ENCODE results near the gene MAD2L1BP.

Gene MAD2L1BP

GRCh38 chr6:43669050-43669921, 33.6 kb downstream of the MAD2L1BP start:
- Histone ChIP-seq H3K9me3 (ENCODE audit: control insufficient read depth, insufficient read depth, low read length) (no peaks in the 10 kb centered on the region), H3K9ac (ENCODE audit: low read depth, low read length) (no peak overlapping the region), H3K4me1 (ENCODE audit: control insufficient read depth, insufficient read depth, low read length) (peaks cover 12% of the 10 kb centered on the region), H3K27me3 (ENCODE audit: control insufficient read depth, insufficient read depth, low read length) (no peaks in the 10 kb centered on the region), H3K4me3 (ENCODE audit: low read depth, low read length) (no peak overlapping the region), H3K36me3 (ENCODE audit: control insufficient read depth, insufficient read depth, low read length) (peaks cover 32% of the 10 kb centered on the region)

DNA sequence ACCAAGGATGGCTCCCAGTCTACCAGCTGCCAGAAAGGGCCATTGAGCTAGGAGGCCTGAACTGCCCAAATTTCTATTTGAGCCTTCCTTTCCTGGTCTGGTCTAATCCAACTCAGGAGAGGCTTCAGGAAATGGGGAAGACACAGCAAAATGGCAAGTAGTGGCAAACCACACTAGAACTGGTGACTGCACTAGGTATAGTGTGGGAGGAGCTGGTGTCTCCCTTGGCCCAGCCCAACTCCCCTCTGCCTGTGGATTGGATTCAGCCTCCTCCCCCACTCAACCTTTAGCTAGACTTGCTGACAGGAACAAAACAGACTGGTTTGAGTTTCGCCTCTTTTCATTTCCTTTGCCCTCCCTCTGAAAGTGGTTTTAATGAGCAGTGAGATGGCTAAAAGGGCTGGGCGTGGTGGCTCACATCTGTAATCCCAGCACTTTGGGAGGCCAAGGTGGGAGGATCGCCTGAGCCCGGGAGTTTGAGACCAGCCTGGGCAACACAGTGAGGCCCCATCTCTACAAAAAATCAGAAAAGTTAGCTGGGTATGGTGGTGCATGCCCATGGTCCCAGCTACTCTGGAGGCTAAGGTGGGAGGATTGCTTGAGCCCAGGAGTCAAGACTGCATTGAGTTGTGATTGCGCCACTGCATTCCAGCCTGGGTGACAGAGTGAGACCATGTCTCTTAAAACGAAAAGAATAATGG, 34.4 kb downstream of the MAD2L1BP start:
- Histone ChIP-seq H3K36me3 (ENCODE audit: control insufficient read depth, insufficient read depth, low read length) (peaks cover 40% of the 10 kb centered on the region), H3K9me3 (ENCODE audit: control insufficient read depth, insufficient read depth, low read length) (no peaks in the 10 kb centered on the region), H3K27me3 (ENCODE audit: control insufficient read depth, insufficient read depth, low read length) (no peaks in the 10 kb centered on the region), H3K4me1 (ENCODE audit: control insufficient read depth, insufficient read depth, low read length) (peaks cover 12% of the 10 kb centered on the region), H3K9ac (ENCODE audit: low read depth, low read length) (no peak overlapping the region), H3K4me3 (ENCODE audit: low read depth, low read length) (no peak overlapping the region)

DNA sequence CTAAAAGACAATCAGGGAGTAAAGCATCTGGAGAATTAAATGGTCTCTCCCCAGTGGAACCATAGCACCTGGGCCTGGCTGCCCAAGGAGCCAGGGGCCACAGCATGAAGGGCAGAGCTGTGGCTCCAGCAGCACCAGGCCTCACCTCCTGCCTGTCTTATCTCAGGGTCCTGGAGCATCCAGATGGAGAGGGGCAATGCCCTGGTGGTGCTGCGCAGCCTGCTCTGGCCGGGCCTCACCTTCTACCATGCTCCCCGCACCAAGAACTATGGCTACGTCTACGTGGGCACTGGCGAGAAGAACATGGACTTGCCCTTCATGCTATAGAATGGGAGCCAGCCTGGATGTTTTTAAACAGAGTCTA, 35.0 kb downstream of the MAD2L1BP start:
- no peak overlapping the region for H3K9ac ChIP-seq (ENCODE audit: low read depth, low read length)

GRCh38 chr6:43671011-43671800, 35.6 kb downstream of the MAD2L1BP start:
- Histone ChIP-seq H3K4me1 (ENCODE audit: control insufficient read depth, insufficient read depth, low read length) (peaks cover 12% of the 10 kb centered on the region), H3K9me3 (ENCODE audit: control insufficient read depth, insufficient read depth, low read length) (no peaks in the 10 kb centered on the region), H3K9ac (ENCODE audit: low read depth, low read length) (no peak overlapping the region), H3K36me3 (ENCODE audit: control insufficient read depth, insufficient read depth, low read length) (peaks cover 45% of the 10 kb centered on the region), H3K27me3 (ENCODE audit: control insufficient read depth, insufficient read depth, low read length) (no peaks in the 10 kb centered on the region), H3K4me3 (ENCODE audit: low read depth, low read length) (no peak overlapping the region)

More for the DNA sequence above, 35.0 kb downstream of the MAD2L1BP start:
- Histone ChIP-seq H3K36me3 (ENCODE audit: control insufficient read depth, insufficient read depth, low read length) (peaks cover 45% of the 10 kb centered on the region), H3K4me1 (ENCODE audit: control insufficient read depth, insufficient read depth, low read length) (peaks cover 12% of the 10 kb centered on the region), H3K27me3 (ENCODE audit: control insufficient read depth, insufficient read depth, low read length) (no peaks in the 10 kb centered on the region), H3K9me3 (ENCODE audit: control insufficient read depth, insufficient read depth, low read length) (no peaks in the 10 kb centered on the region), H3K4me3 (ENCODE audit: low read depth, low read length) (no peak overlapping the region)

DNA sequence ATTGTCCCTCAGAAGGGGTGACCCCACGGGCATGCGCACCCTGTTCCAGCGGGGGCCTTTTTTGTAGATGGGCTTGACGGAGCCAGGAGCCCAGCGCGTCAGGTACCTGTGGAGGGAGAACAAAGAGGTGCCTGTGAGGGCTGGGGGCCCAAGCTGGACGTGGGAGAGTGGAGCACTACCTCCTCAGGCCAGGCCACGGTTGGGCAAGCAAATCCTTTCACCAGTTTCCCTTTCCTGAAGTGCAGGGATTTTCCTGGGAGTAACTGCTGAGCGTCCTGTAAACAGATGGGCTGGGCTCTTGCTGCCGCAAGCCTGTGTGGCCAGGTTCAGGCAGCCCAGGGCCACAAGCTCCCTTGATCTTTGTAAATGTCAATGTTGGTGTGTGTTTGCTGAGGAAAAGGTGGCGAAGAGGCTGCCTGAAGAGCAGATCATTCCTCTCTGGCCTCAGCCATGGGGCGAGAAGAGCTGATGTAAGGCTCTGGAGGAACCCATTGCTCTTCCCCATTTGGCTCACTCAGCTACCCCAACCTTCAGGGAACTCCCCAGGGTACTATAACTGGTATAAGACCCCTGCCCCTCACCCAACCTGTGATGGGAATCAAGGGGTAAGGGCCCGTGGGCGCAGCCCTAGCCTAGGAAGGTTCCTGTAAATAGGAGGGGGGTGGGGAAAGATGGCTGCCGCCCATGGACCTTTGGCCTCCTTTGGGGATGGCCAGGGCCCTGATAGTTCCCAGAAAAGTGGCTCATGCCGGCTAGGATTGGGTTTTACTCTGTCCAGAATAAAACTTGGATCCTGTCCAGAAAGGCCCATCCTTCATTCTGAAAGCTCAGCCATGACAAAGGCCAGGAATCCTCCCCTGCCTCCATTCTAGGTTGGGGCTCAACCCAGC, 36.4 kb downstream of the MAD2L1BP start:
- Histone ChIP-seq H3K4me3 (ENCODE audit: low read depth, low read length) (no peak overlapping the region), H3K9me3 (ENCODE audit: control insufficient read depth, insufficient read depth, low read length) (no peaks in the 10 kb centered on the region), H3K27me3 (ENCODE audit: control insufficient read depth, insufficient read depth, low read length) (no peaks in the 10 kb centered on the region), H3K36me3 (ENCODE audit: control insufficient read depth, insufficient read depth, low read length) (peaks cover 45% of the 10 kb centered on the region), H3K9ac (ENCODE audit: low read depth, low read length) (no peak overlapping the region), H3K4me1 (ENCODE audit: control insufficient read depth, insufficient read depth, low read length) (peaks cover 11% of the 10 kb centered on the region)

DNA sequence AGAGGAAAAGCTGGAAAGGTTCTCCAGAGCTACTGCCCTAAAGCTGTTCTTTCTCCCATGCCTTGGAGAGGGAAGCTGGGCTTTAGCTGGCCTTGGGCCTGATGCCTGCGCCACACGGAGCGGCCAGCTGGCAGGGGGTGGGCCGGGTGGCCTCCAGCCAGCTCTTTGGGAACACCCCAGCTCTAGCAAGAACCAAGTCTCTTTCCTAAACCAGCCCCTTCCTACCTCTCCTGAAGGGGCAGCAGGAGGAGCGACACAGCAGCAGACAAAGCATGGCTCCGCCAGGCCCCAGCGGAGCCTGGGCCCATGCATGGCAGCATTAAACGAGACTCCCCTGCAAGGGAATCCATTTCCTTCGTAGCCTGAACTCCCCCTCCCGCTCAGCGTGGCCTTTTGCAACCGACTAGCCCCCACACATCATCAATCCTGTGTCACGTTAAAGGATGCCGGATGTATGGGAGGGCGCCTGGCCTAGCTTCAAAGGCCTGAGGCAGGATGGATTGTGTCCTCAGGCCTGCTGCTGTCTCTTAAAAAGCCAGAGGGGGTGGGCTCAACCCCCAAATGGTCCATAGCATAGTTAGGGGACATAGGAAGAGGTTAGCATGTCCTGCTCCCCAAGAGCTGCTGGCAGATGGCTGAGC, 37.9 kb downstream of the MAD2L1BP start:
- H3K36me3 ChIP-seq (ENCODE audit: control insufficient read depth, insufficient read depth, low read length), result peaks cover 57% of the 10 kb centered on the region
- H3K4me1 ChIP-seq (ENCODE audit: control insufficient read depth, insufficient read depth, low read length), result peaks cover 3% of the 10 kb centered on the region
- no peak overlapping the region for H3K9ac ChIP-seq (ENCODE audit: low read depth, low read length)
- no peaks in the 10 kb centered on the region for H3K9me3 ChIP-seq (ENCODE audit: control insufficient read depth, insufficient read depth, low read length)
- no peaks in the 10 kb centered on the region for H3K27me3 ChIP-seq (ENCODE audit: control insufficient read depth, insufficient read depth, low read length)
- no peak overlapping the region for H3K4me3 ChIP-seq (ENCODE audit: low read depth, low read length)

GRCh38 chr6:43674291-43674690, 38.7 kb downstream of the MAD2L1BP start:
- Histone ChIP-seq H3K4me1 (ENCODE audit: control insufficient read depth, insufficient read depth, low read length) (no peaks in the 10 kb centered on the region), H3K4me3 (ENCODE audit: low read depth, low read length) (no peak overlapping the region), H3K27me3 (ENCODE audit: control insufficient read depth, insufficient read depth, low read length) (no peaks in the 10 kb centered on the region), H3K9me3 (ENCODE audit: control insufficient read depth, insufficient read depth, low read length) (no peaks in the 10 kb centered on the region), H3K36me3 (ENCODE audit: control insufficient read depth, insufficient read depth, low read length) (peaks cover 62% of the 10 kb centered on the region), H3K9ac (ENCODE audit: low read depth, low read length) (no peak overlapping the region)

DNA sequence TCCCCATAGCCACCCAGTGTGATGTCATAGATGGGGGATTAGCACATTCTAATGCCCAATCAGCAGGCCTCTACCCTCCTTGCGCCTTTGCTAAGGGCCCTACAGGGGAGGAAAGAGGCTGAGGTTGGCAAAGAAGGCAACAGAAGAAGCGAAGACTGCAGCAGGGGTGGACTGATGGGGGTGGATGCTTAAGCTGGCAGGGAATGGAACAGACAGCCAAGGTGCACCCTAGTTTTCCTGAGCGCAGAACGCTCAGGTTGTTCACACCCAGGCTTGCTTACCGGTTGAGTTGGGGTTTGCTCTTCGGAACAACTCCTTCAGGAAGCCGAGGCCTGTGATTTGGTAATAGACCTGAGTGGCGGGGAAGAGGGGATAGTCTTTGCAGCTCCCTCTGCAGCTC, 39.3 kb downstream of the MAD2L1BP start:
- H3K4me3 ChIP-seq (ENCODE audit: low read depth, low read length), result no peak overlapping the region
- H3K4me1 ChIP-seq (ENCODE audit: control insufficient read depth, insufficient read depth, low read length), result no peaks in the 10 kb centered on the region
- no peaks in the 10 kb centered on the region for H3K27me3 ChIP-seq (ENCODE audit: control insufficient read depth, insufficient read depth, low read length)
- H3K9ac ChIP-seq (ENCODE audit: low read depth, low read length), result no peak overlapping the region
- no peaks in the 10 kb centered on the region for H3K9me3 ChIP-seq (ENCODE audit: control insufficient read depth, insufficient read depth, low read length)
- peaks cover 66% of the 10 kb centered on the region for H3K36me3 ChIP-seq (ENCODE audit: control insufficient read depth, insufficient read depth, low read length)

DNA sequence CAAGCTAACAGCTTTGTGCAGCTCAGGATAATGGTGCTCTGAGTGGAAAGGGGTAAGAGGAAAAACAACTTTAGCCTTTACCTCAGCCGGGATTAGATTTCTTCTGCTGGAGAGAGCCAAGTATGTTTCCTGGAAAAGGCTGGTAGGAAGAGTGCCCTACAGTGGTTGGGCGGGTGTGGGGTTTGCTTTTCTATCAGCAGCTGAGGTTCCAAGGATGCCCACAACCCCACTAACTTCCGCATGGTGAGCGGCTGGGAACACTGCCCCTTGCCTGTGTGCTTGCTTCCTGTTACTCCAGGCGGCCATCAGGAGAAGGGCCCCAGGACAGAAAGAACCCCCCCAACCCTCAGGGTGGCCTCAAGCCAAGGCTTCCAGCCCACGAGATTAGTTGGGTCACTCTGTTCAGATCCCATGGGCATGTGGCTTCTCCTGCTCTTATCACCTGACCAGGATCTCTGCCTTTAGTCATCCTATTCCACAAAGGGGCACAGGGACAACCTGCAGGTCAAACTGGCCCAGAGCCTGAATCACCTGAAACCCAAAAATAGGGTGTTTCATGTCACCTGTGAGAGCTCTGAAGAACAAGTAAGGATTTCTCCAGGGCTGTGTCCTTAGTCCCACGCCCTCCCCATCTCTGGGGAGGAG, 41.4 kb downstream of the MAD2L1BP start:
- H3K4me3 ChIP-seq (ENCODE audit: low read depth, low read length), result no peak overlapping the region
- no peaks in the 10 kb centered on the region for H3K27me3 ChIP-seq (ENCODE audit: control insufficient read depth, insufficient read depth, low read length)
- H3K36me3 ChIP-seq (ENCODE audit: control insufficient read depth, insufficient read depth, low read length), result peaks cover 58% of the 10 kb centered on the region
- H3K4me1 ChIP-seq (ENCODE audit: control insufficient read depth, insufficient read depth, low read length), result no peaks in the 10 kb centered on the region
- H3K9me3 ChIP-seq (ENCODE audit: control insufficient read depth, insufficient read depth, low read length), result no peaks in the 10 kb centered on the region
- H3K9ac ChIP-seq (ENCODE audit: low read depth, low read length), result no peak overlapping the region

DNA sequence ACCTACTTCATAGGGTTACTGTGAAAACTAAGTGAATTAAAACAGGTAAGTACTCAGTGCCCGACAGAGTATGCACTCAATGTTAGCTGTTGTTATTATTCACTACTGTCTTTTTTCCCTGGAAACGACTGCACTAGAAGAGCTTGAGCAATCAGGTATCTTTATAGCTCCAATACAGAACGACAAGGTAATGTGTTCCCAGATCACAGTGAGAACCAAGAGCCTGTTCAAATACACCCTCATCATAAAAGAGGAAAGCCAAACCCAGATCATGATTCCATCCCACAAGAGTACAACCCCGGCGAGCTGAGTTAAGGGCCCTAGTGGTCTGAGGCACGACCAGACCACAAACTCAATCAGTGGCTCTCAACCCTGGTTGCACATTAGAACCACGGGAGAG, 42.1 kb downstream of the MAD2L1BP start:
- Histone ChIP-seq H3K4me3 (ENCODE audit: low read depth, low read length) (no peak overlapping the region), H3K9me3 (ENCODE audit: control insufficient read depth, insufficient read depth, low read length) (no peaks in the 10 kb centered on the region), H3K4me1 (ENCODE audit: control insufficient read depth, insufficient read depth, low read length) (no peaks in the 10 kb centered on the region), H3K27me3 (ENCODE audit: control insufficient read depth, insufficient read depth, low read length) (no peaks in the 10 kb centered on the region), H3K36me3 (ENCODE audit: control insufficient read depth, insufficient read depth, low read length) (peaks cover 55% of the 10 kb centered on the region), H3K9ac (ENCODE audit: low read depth, low read length) (no peak overlapping the region)
